ENCODE data around the gene ABO.

GRCh38 chr9:133322701-133323100, 47.7 kb upstream of the ABO start:
- no peak for TF ChIP-seq CTCF (IDR thresholded peaks at IDR 0.05)
- no peak for TF ChIP-seq POLR2A (IDR thresholded peaks at IDR 0.05)
